NCI-H128 (cell line): ENCODE results near the gene ICAM3.

Experiments used
- DNase-seq: peaks from one replicate; lab custom pipeline; 2025; ENCODE audit not compliant: unreplicated experiment; lab: John Stamatoyannopoulos, UW

Gene ICAM3

GRCh38 chr19:10321417-10321797, 18.0 kb downstream of the ICAM3 start:
- no peak for DNase-seq

GRCh38 chr19:10320602-10321416, 18.6 kb downstream of the ICAM3 start:
- DNase-seq: no peak

GRCh38 chr19:10318807-10319682, 20.4 kb downstream of the ICAM3 start:
- no peak for DNase-seq

GRCh38 chr19:10317857-10318462, 21.5 kb downstream of the ICAM3 start:
- DNase-seq: no peak

- no peak for DNase-seq
Measured at GRCh38 chr19:10317045-10317856, 22.2 kb downstream of the ICAM3 start.

- no peak for DNase-seq
Measured at GRCh38 chr19:10316229-10317044, 23.0 kb downstream of the ICAM3 start.

- peak; percentile 81 for DNase-seq
Measured at GRCh38 chr19:10315335-10316214, 23.8 kb downstream of the ICAM3 start, which contains the start of gene FDX2. TSS of gene FDX2 (minus strand) at chr19:10316015. CDS start at chr19:10315996, 19 bp downstream.

- DNase-seq: no peak
Measured at GRCh38 chr19:10309423-10309822, 30.0 kb downstream of the ICAM3 start, which contains the start of gene ZGLP1. TSS of gene ZGLP1 (minus strand) at chr19:10309815.

- no peak for DNase-seq
Measured at GRCh38 chr19:10306327-10306726, 33.1 kb downstream of the ICAM3 start.

GRCh38 chr19:10305139-10305806, 34.2 kb downstream of the ICAM3 start:
- no peak for DNase-seq

- no peak for DNase-seq
Measured at GRCh38 chr19:10299545-10300458, 39.6 kb downstream of the ICAM3 start.

- no peak for DNase-seq
Measured at GRCh38 chr19:10295847-10296591, 43.4 kb downstream of the ICAM3 start.

- DNase-seq: no peak
Measured at GRCh38 chr19:10295305-10295846, 44.0 kb downstream of the ICAM3 start.

- no peak for DNase-seq
Measured at GRCh38 chr19:10294368-10294697, 45.1 kb downstream of the ICAM3 start.

- no peak for DNase-seq
Measured at GRCh38 chr19:10293637-10294367, 45.6 kb downstream of the ICAM3 start.
